K562 (cell line): Measurements from ENCODE around the gene AP1M1. TPM values are rescaled to one million over a fixed set of nuclear protein-coding genes. Genes with fewer than 3 reads are reported as not detected.

Experiments used
- ATAC-seq: fragments of 200-7000 bp; cut with Tn5 transposase; 3 replicates; pipeline ENCODE4 v1.9.1; 2020; ENCODE audit warnings: moderate library complexity
- BruUV-seq: library from RNA; stranded (reverse); fragments of 400-500 nt; replicated peaks from 2 replicates; lab custom pipeline; 2021; lab: Mats Ljungman, UMichigan
- CTCF ChIA-PET: fragments of 300-600 bp; formaldehyde crosslinking; extraction: SDS; loops from one replicate; lab custom pipeline; 2021; ENCODE audit warnings: low intra/inter-chr PET ratio; lab: Yijun Ruan, JAX
- POLR2A ChIA-PET: fragments of 300-600, 350-650 bp; sonication (Branson Sonifier 250); formaldehyde crosslinking; extraction: SDS; loops from one replicate; lab custom pipeline; 2021; ENCODE audit warnings: antibody characterized with exemption, inconsistent platforms; lab: Yijun Ruan, JAX
- DNase-seq, 4 experiments: peaks; one replicate each; pipeline versions ENCODE4 v3.0.0 to v3.0.0-alpha.2; 2011 to 2018; ENCODE audit warnings: low spot score in 3 of 4, mixed read lengths in 3 of 4; ENCODE audit errors: extremely low read depth in 1 of 4
- FAIRE-seq: peaks from 2 replicates; lab custom pipeline; 2011; peaks lifted over from hg19 to GRCh38; lab: Jason Lieb, UNC
- H2AFZ ChIP-seq: 2 replicates; pipeline ENCODE4 v1.6.0; 2011; ENCODE audit warnings: low read depth, low read length, control low read depth, inconsistent platforms
- H3K27ac ChIP-seq: fragments of 200-600 bp; 3 replicates; pipeline ENCODE4 v1.8.0; 2011; ENCODE audit warnings: low read depth, mild to moderate bottlenecking, control low read depth, inconsistent platforms, low read length, moderate library complexity, mixed read lengths; ENCODE audit errors: extremely low read depth
- H3K27me3 ChIP-seq, 2 experiments: fragments of 300-600 bp in 1 of 2; 2 replicates in 1 of 2; 3 replicates in 1 of 2; pipeline versions ENCODE4 v1.6.0 to v1.8.0; 2011; ENCODE audit warnings: inconsistent platforms in 2 of 2, low read length in 2 of 2, mild to moderate bottlenecking in 1 of 2, mixed read lengths in 1 of 2, moderate library complexity in 1 of 2; ENCODE audit not compliant: control insufficient read depth in 2 of 2, insufficient read depth in 2 of 2
- H3K36me3 ChIP-seq: fragments of 300-600 bp; 3 replicates; pipeline ENCODE4 v1.8.0; 2011; ENCODE audit warnings: mild to moderate bottlenecking, low read length, inconsistent platforms; ENCODE audit not compliant: control insufficient read depth, insufficient read depth
- H3K4me1 ChIP-seq, 2 experiments: fragments of 200-600 bp in 1 of 2; replicated peaks in 1 of 2; 2 replicates in 1 of 2; 3 replicates in 1 of 2; pipeline versions ENCODE4 v1.5.1 to v1.8.0; 2011; ENCODE audit warnings: inconsistent platforms in 2 of 2, low read length in 2 of 2, mild to moderate bottlenecking in 1 of 2, mixed read lengths in 1 of 2, moderate library complexity in 1 of 2; ENCODE audit not compliant: control insufficient read depth in 2 of 2, insufficient read depth in 2 of 2
- H3K4me2 ChIP-seq: 2 replicates; pipeline ENCODE4 v1.6.1; 2011; ENCODE audit warnings: low read length, control low read depth, inconsistent platforms, mixed read lengths; ENCODE audit not compliant: insufficient read depth
- H3K4me3 ChIP-seq: fragments of 200-600 bp; sonication (generic), shearing (Covaris generic); 2 replicates; pipeline ENCODE4 v1.5.1; 2016; ENCODE audit warnings: control low read depth, inconsistent platforms
- H3K79me2 ChIP-seq: fragments of 200-600 bp; 3 replicates; pipeline ENCODE4 v1.8.0; 2011; ENCODE audit warnings: low read length, inconsistent platforms; ENCODE audit not compliant: control insufficient read depth, insufficient read depth
- H3K9ac ChIP-seq, 2 experiments: 2 replicates each; pipeline versions ENCODE4 v1.6.0 to v1.6.1; 2011; ENCODE audit warnings: low read depth in 2 of 2, low read length in 2 of 2, control low read depth in 1 of 2, inconsistent platforms in 1 of 2, mild to moderate bottlenecking in 1 of 2, mixed read lengths in 1 of 2; ENCODE audit not compliant: insufficient read depth in 1 of 2
- H3K9me1 ChIP-seq: one replicate; pipeline ENCODE4 v1.6.0; 2011; ENCODE audit warnings: inconsistent platforms, mild to moderate bottlenecking, low read length, moderate library complexity; ENCODE audit not compliant: control insufficient read depth, insufficient read depth
- H3K9me3 ChIP-seq: replicated peaks from 2 replicates; pipeline ENCODE4 v1.5.1; 2011; ENCODE audit warnings: low read depth, low read length, inconsistent platforms; ENCODE audit not compliant: control insufficient read depth, insufficient read depth
- H4K20me1 ChIP-seq: replicated peaks from 2 replicates; pipeline ENCODE4 v1.6.1; 2011; ENCODE audit warnings: low read length, inconsistent platforms, mixed read lengths; ENCODE audit not compliant: control insufficient read depth, insufficient read depth
- MTF1 ChIP-seq: fragments of 250-450 bp; sonication (Bioruptor Pico); IDR thresholded peaks from 2 replicates; pipeline ENCODE4 v1.9.0; 2021; ENCODE audit warnings: moderate library complexity, mild to moderate bottlenecking, inconsistent platforms, borderline replicate concordance
- RAD21 ChIP-seq, 2 experiments: fragments of 250-450 bp in 1 of 2; fragments of 450-650 bp in 1 of 2; sonication (Bioruptor Pico) in 1 of 2; formaldehyde crosslinking in 1 of 2; IDR thresholded peaks in 1 of 2; conservative IDR thresholded peaks in 1 of 2; 2 replicates each; pipeline versions ENCODE4 v1.4.0 to v1.8.0; 2020 to 2022; ENCODE audit warnings: mild to moderate bottlenecking in 2 of 2, moderate library complexity in 1 of 2
- ZNF740 ChIP-seq, 3 experiments: fragments of 200-800 bp in 1 of 3; sonication (Bioruptor generic) in 1 of 3; sonication (generic) in 1 of 3; formaldehyde crosslinking in 1 of 3; IDR thresholded peaks; 2 replicates each; pipeline versions ENCODE4 v1.6.1 to v1.8.0; 2016 to 2022; ENCODE audit warnings: mild to moderate bottlenecking in 2 of 3, missing compliant biosample characterization in 2 of 3, missing genetic modification characterization in 2 of 3, missing genetic modification reagents in 1 of 3
- WGBS: fragments of 100-300 bp; shearing (Covaris generic); methylation state at CpG from one replicate; pipeline ENCODE4 v1.1.6; 2016; ENCODE audit warnings: low coverage, mixed read lengths; ENCODE audit not compliant: insufficient coverage; ENCODE audit errors: missing lambda C conversion rate; 5-methylcytosine and 5-hydroxymethylcytosine counted together
- in situ Hi-C: fragments of 300-500 bp; cut with MboI; formaldehyde crosslinking; loops from 4 replicates; pipeline ENCODE4 v1.15.0; 2018; ENCODE audit warnings: inconsistent platforms, mixed read lengths
- intact Hi-C: fragments of 100-400 bp; cut with micrococcal nuclease; formaldehyde crosslinking; loops from 2 replicates; pipeline ENCODE4 v1.14.2; 2022
- polyA plus RNA-seq, 8 experiments: library from polyadenylated mRNA; depleted of rRNA in 4 of 8; stranded (reverse) in 5 of 8; unstranded in 3 of 8; fragments of >200 nt; fragmentation: Nextera tagmentation in 2 of 8; fragmentation: Illumina TruSeq in 1 of 8; extraction: Ambion mirVana in 2 of 8; extraction: Trizol in 1 of 8; gene quantifications; 2 replicates each; pipeline versions ENCODE4 v1.2.1 to v1.2.3, GENCODE V29; 2011 to 2014; ENCODE audit warnings: inconsistent platforms in 1 of 8, missing spikeins in 1 of 8
- total RNA-seq, 7 experiments: library from RNA; depleted of rRNA in 6 of 7; stranded (reverse); fragments of >200 nt in 6 of 7; fragmentation: Illumina TruSeq in 2 of 7; extraction: Trizol in 2 of 7; gene quantifications; 2 replicates each; pipeline versions ENCODE4 v1.2.1 to v1.2.3, GENCODE V29; 2011 to 2021; ENCODE audit warnings: low replicate concordance in 1 of 7

AP1M1 gene
- total and polyA plus RNA-seq, 9 of the 15 experiments (the other 6 are each of a cell fraction or from before 2014, with no cell fraction given): 0.87 to 56.2 (median 29.1) TPM

GRCh38 chr19:16280306-16280705 is 82.6 kb downstream of the AP1M1 start:
- FAIRE-seq: no peak
- H3K4me2 ChIP-seq: no peak overlapping the region
- TF ChIP-seq MTF1 (no peak), ZNF740 (CRISPR knock-in tag; IDR thresholded peaks at IDR 0.05) (no peak), ZNF740 (tag; IDR thresholded peaks at IDR 0.05) (no peak)
- H3K4me3 ChIP-seq: no peak overlapping the region
- ATAC-seq: no peak
- intact Hi-C loops (no loop called here), in situ Hi-C loops (no loop called here)
- ChIA-PET POLR2A (interaction anchor here (1.1 kb wide), 1 partner anchor 11 kb away, joined by 3 read pairs; no protein-coding TSS in a partner anchor), CTCF (no interaction called here)
- H2AFZ ChIP-seq: no peak overlapping the region
- H3K9me3 ChIP-seq: no peaks in the 10 kb centered on the region
- no peaks in the 10 kb centered on the region for H3K79me2 ChIP-seq
- 18% methylated on average over 4 of the region's 4 CpGs for WGBS
- H4K20me1 ChIP-seq: peaks cover 4% of the 10 kb centered on the region; the same call in 1 of the 2 replicates
- H3K27ac ChIP-seq: no peak overlapping the region
- no peak overlapping the region for H3K9ac ChIP-seq
- peaks cover 0 to 7% of the 10 kb centered on the region in 2 experiments; a peak in 1 of 5 replicates for H3K4me1 ChIP-seq
- no peak for DNase-seq
- no peaks in the 10 kb centered on the region for H3K36me3 ChIP-seq
- no peaks in the 10 kb centered on the region for H3K9me1 ChIP-seq
- H3K27me3 ChIP-seq: peaks cover 20 to 44% of the 10 kb centered on the region in 2 experiments; a peak in 4 of 5 replicates
- no TSS peak for BruUV-seq

GRCh38 chr19:16281743-16282142 is 84.0 kb downstream of the AP1M1 start:
- WGBS: 12% methylated on average over 5 of the region's 5 CpGs

More at GRCh38 chr19:16281743-16282142, 84.0 kb downstream of the AP1M1 start:
- Histone ChIP-seq H3K9ac (no peak overlapping the region), H3K4me3 (no peak overlapping the region), H3K79me2 (no peaks in the 10 kb centered on the region), H3K4me1 (peaks cover 0 to 11% of the 10 kb centered on the region in 2 experiments; a peak in 1 of 5 replicates), H4K20me1 (peaks cover 7% of the 10 kb centered on the region; the same call in 1 of the 2 replicates), H3K9me3 (no peaks in the 10 kb centered on the region), H3K27me3 (peaks cover 29 to 52% of the 10 kb centered on the region in 2 experiments; a peak in 4 of 5 replicates), H2AFZ (no peak overlapping the region), H3K9me1 (no peaks in the 10 kb centered on the region), H3K4me2 (no peak overlapping the region), H3K36me3 (no peaks in the 10 kb centered on the region), H3K27ac (no peak overlapping the region)
- ChIA-PET CTCF (no interaction called here), POLR2A (no interaction called here)
- ATAC-seq: no peak
- BruUV-seq: no TSS peak
- DNase-seq: no peak
- in situ Hi-C loops (no loop called here), intact Hi-C loops (no loop called here)
- no peak for FAIRE-seq
- TF ChIP-seq RAD21 (CRISPR knock-in tag; conservative IDR thresholded peaks at IDR 0.05 in 1 of 2, IDR thresholded peaks at IDR 0.05 in 1 of 2): no peak
